K562 (cell line): ENCODE measurements around the gene UQCC5.
"Not testable (repeated sequence)": the region's sequence is repeated elsewhere in the genome, so short reads cannot be mapped to it uniquely, and the experiment has no call there.

Experiments used
- HDGF ChIP-seq: fragments of 450-650 bp; IDR thresholded peaks from 2 replicates; pipeline ENCODE4 v1.6.1; 2016
- SREBF1 ChIP-seq: fragments of 150-350 bp; IDR thresholded peaks from 2 replicates; pipeline ENCODE4 v1.6.1; 2014; ENCODE audit warnings: antibody characterized with exemption, low read depth, low read length, borderline replicate concordance

GRCh38 chr3:52526671-52527038 is 9.8 kb upstream of the UQCC5 start:
- not testable (repeated sequence) for TF ChIP-seq SREBF1, HDGF
